NCI-H2196 treated with DMSO at 0.1 percent for 48 hours (cell line): Measurements from ENCODE around the gene RFT1.

Experiments used
- DNase-seq: peaks from one replicate; lab custom pipeline; 2025; ENCODE audit not compliant: unreplicated experiment; lab: John Stamatoyannopoulos, UW

The RFT1 gene

GRCh38 chr3:53129344-53129743 lies 891 bp downstream of the RFT1 start:
- DNase-seq: no peak

GRCh38 chr3:53126601-53127000 lies 3.6 kb downstream of the RFT1 start:
- no peak for DNase-seq

GRCh38 chr3:53123953-53124352 lies 6.3 kb downstream of the RFT1 start:
- no peak for DNase-seq

GRCh38 chr3:53123510-53123909 lies 6.7 kb downstream of the RFT1 start:
- DNase-seq: no peak

GRCh38 chr3:53122933-53123305 lies 7.3 kb downstream of the RFT1 start:
- no peak for DNase-seq

- DNase-seq: no peak
These were observed 7.8 kb downstream of the RFT1 start for GRCh38 chr3:53122255-53122932.

GRCh38 chr3:53120336-53120735 lies 9.9 kb downstream of the RFT1 start:
- no peak for DNase-seq

- DNase-seq: no peak
These were observed 13.3 kb downstream of the RFT1 start for GRCh38 chr3:53116956-53117355.

GRCh38 chr3:53114412-53115074 lies 15.7 kb downstream of the RFT1 start:
- DNase-seq: no peak

- DNase-seq: peak; percentile 25
These were observed 16.2 kb downstream of the RFT1 start for GRCh38 chr3:53114011-53114400.

- no peak for DNase-seq
These were observed 16.8 kb downstream of the RFT1 start for GRCh38 chr3:53113293-53114010.

GRCh38 chr3:53111822-53112221 lies 18.4 kb downstream of the RFT1 start:
- DNase-seq: no peak

GRCh38 chr3:53109891-53110771 lies 20.1 kb downstream of the RFT1 start:
- no peak for DNase-seq

GRCh38 chr3:53109190-53109589 lies 21.0 kb downstream of the RFT1 start:
- no peak for DNase-seq

- no peak for DNase-seq
These were observed 25.5 kb downstream of the RFT1 start for GRCh38 chr3:53104762-53105161.

- no peak for DNase-seq
These were observed 26.6 kb downstream of the RFT1 start for GRCh38 chr3:53103397-53104296.

- DNase-seq: no peak
These were observed 27.6 kb downstream of the RFT1 start for GRCh38 chr3:53102601-53103147.

GRCh38 chr3:53101956-53102355 lies 28.3 kb downstream of the RFT1 start:
- no peak for DNase-seq

GRCh38 chr3:53100818-53101466 lies 29.3 kb downstream of the RFT1 start:
- DNase-seq: no peak
